A549 (cell line): ENCODE measurements around the gene GLTPD2. TPM values are rescaled to one million over a fixed set of nuclear protein-coding genes. Genes with fewer than 3 reads are reported as not detected.

Experiments
- ATAC-seq, 2 experiments: fragments of 200-7000 bp in 1 of 2; fragments of >200 bp in 1 of 2; cut with Nextera tagmentation in 1 of 2; cut with Tn5 transposase in 1 of 2; 3 replicates each; pipeline versions ENCODE4 v1.8.0 to v1.9.1; 2018 to 2020; ENCODE audit warnings: mild to moderate bottlenecking in 1 of 2, moderate library complexity in 1 of 2
- CTCF ChIA-PET: fragments of 300-600 bp; sonication (Branson Sonifier 250); formaldehyde crosslinking; extraction: SDS; loops from one replicate; lab custom pipeline; 2021; ENCODE audit warnings: antibody characterized with exemption, inconsistent platforms; lab: Yijun Ruan, JAX
- POLR2A ChIA-PET: fragments of 350-600 bp; formaldehyde crosslinking; extraction: SDS; loops from one replicate; lab custom pipeline; 2021; ENCODE audit warnings: antibody characterized with exemption, inconsistent platforms; lab: Yijun Ruan, JAX
- DNase-seq, 2 experiments: peaks; one replicate each; pipeline versions ENCODE4 v3.0.0 to v3.0.0-alpha.2; 2011 to 2016; ENCODE audit warnings: low read depth in 1 of 2, low spot score in 1 of 2
- FAIRE-seq: peaks from 2 replicates; lab custom pipeline; 2011; peaks lifted over from hg19 to GRCh38; lab: Jason Lieb, UNC
- H3K27ac ChIP-seq, 2 experiments: fragments of >200 bp; sonication (Bioruptor Twin); formaldehyde crosslinking; 3 replicates each; pipeline ENCODE4 v1.5.1; 2016 to 2017
- H3K4me1 ChIP-seq: fragments of >200 bp; sonication (Bioruptor Twin); formaldehyde crosslinking; 3 replicates; pipeline ENCODE4 v1.6.1; 2016
- H3K4me2 ChIP-seq: fragments of >200 bp; sonication (Bioruptor Twin); formaldehyde crosslinking; 3 replicates; pipeline ENCODE4 v1.6.1; 2016
- H3K4me3 ChIP-seq: fragments of >200 bp; sonication (Bioruptor Twin); formaldehyde crosslinking; 3 replicates; pipeline ENCODE4 v1.5.1; 2016
- H3K9me3 ChIP-seq: fragments of >200 bp; sonication (Bioruptor Twin); formaldehyde crosslinking; 3 replicates; pipeline ENCODE4 v1.6.1; 2016
- CBX8 ChIP-seq: fragments of 200-600 bp; sonication (generic); IDR thresholded peaks from 2 replicates; pipeline ENCODE4 v1.6.1; 2016
- EP300 ChIP-seq, 2 experiments: fragments of >200 bp; sonication (Bioruptor Twin); formaldehyde crosslinking; IDR thresholded peaks; 2 replicates in 1 of 2; 3 replicates in 1 of 2; pipeline ENCODE4 v1.6.1; 2016 to 2017
- ESRRA ChIP-seq: fragments of 150-350 bp; IDR thresholded peaks from 2 replicates; pipeline ENCODE4 v1.6.1; 2014; ENCODE audit warnings: mild to moderate bottlenecking, low read length, borderline replicate concordance
- FOSL2 ChIP-seq, 2 experiments: fragments of 450-650 bp in 1 of 2; fragments of >200 bp in 1 of 2; sonication (Bioruptor Twin) in 1 of 2; formaldehyde crosslinking; IDR thresholded peaks; 2 replicates each; pipeline versions ENCODE4 v1.5.0 to v1.6.1; 2016 to 2020; ENCODE audit warnings: mild to moderate bottlenecking in 1 of 2, moderate library complexity in 1 of 2
- FOXS1 ChIP-seq: fragments of 250-450 bp; sonication (Bioruptor Pico); IDR thresholded peaks from 2 replicates; pipeline ENCODE4 v1.5.0; 2020; ENCODE audit warnings: mild to moderate bottlenecking, moderate library complexity
- HDAC2 ChIP-seq: fragments of 200-600 bp; sonication (generic); IDR thresholded peaks from 2 replicates; pipeline ENCODE4 v1.6.1; 2016
- HEYL ChIP-seq: fragments of 250-450 bp; sonication (Bioruptor Pico); IDR thresholded peaks from 2 replicates; pipeline ENCODE4 v1.8.0; 2021; ENCODE audit warnings: mild to moderate bottlenecking, moderate library complexity
- HOXB13 ChIP-seq: fragments of 250-450 bp; sonication (Bioruptor Pico); IDR thresholded peaks from 2 replicates; pipeline ENCODE4 v1.5.0; 2020; ENCODE audit warnings: low read depth, mild to moderate bottlenecking, moderate library complexity
- KDM5A ChIP-seq: fragments of 200-600 bp; sonication (generic); IDR thresholded peaks from 2 replicates; pipeline ENCODE4 v1.6.1; 2016; ENCODE audit warnings: antibody characterized with exemption, mild to moderate bottlenecking
- MAZ ChIP-seq: fragments of 150-350 bp; IDR thresholded peaks from 2 replicates; pipeline ENCODE4 v1.6.1; 2014; ENCODE audit warnings: antibody characterized with exemption, low read depth, low read length, borderline replicate concordance
- POLR2A ChIP-seq: IDR thresholded peaks from 2 replicates; pipeline ENCODE4 v1.6.1; 2012; ENCODE audit warnings: mild to moderate bottlenecking, low read length
- RAD21 ChIP-seq, 2 experiments: fragments of >200 bp in 1 of 2; sonication (Bioruptor Twin) in 1 of 2; formaldehyde crosslinking in 1 of 2; IDR thresholded peaks in 1 of 2; conservative IDR thresholded peaks in 1 of 2; 2 replicates in 1 of 2; 3 replicates in 1 of 2; pipeline ENCODE4 v1.6.1; 2012 to 2018; ENCODE audit warnings: inconsistent platforms in 1 of 2
- RCOR1 ChIP-seq: fragments of 150-350 bp; IDR thresholded peaks from 2 replicates; pipeline ENCODE4 v1.6.1; 2014; ENCODE audit warnings: antibody characterized with exemption, low read length, low read depth
- RFX5 ChIP-seq: fragments of 450-650 bp; IDR thresholded peaks from 2 replicates; pipeline ENCODE4 v1.7.1; 2014; ENCODE audit warnings: antibody characterized with exemption, mild to moderate bottlenecking, moderate library complexity
- SMC3 ChIP-seq: fragments of >200 bp; sonication (Bioruptor Twin); formaldehyde crosslinking; IDR thresholded peaks from 3 replicates; pipeline ENCODE4 v1.6.1; 2018; ENCODE audit warnings: inconsistent platforms
- TFCP2L1 ChIP-seq: fragments of 250-450 bp; sonication (Bioruptor Pico); IDR thresholded peaks from 2 replicates; pipeline ENCODE4 v1.5.0; 2021; ENCODE audit warnings: mild to moderate bottlenecking
- TP53 ChIP-seq: fragments of 250-450 bp; sonication (Bioruptor Pico); IDR thresholded peaks from 2 replicates; pipeline ENCODE4 v1.5.0; 2021; ENCODE audit warnings: mild to moderate bottlenecking, moderate library complexity
- ZNF302 ChIP-seq: fragments of 250-450 bp; sonication (Bioruptor Pico); IDR thresholded peaks from 2 replicates; pipeline ENCODE4 v1.9.0; 2021; ENCODE audit warnings: inconsistent platforms, mild to moderate bottlenecking, moderate library complexity
- WGBS: methylation state at CpG from one replicate; pipeline ENCODE4 v1.1.6; 2017; ENCODE audit errors: missing lambda C conversion rate; 5-methylcytosine and 5-hydroxymethylcytosine counted together
- polyA plus RNA-seq, 4 experiments: library from polyadenylated mRNA; depleted of rRNA in 3 of 4; stranded (reverse); fragments of >200 nt; fragmentation: RNase III in 1 of 4; extraction: RNeasy Plus Mini Kit Qiagen cat#74134 plus additional on column Dnase treatment in 1 of 4; gene quantifications; 2 replicates in 3 of 4; 3 replicates in 1 of 4; pipeline ENCODE4 v1.2.3, GENCODE V29; 2011 to 2017
- TF ChIP-seq, protein P1 (sequence below): fragments of 250-450 bp; sonication (Bioruptor Pico); IDR thresholded peaks from 2 replicates; pipeline ENCODE4 v1.5.0; 2021; ENCODE audit warnings: mild to moderate bottlenecking, moderate library complexity, borderline replicate concordance
- TF ChIP-seq, protein P2 (sequence below): fragments of >200 bp; sonication (Bioruptor Twin); formaldehyde crosslinking; IDR thresholded peaks from 2 replicates; pipeline ENCODE4 v1.6.1; 2016
- TF ChIP-seq, protein P3 (sequence below): fragments of 450-650 bp; IDR thresholded peaks from 2 replicates; pipeline ENCODE4 v1.6.1; 2014; ENCODE audit warnings: antibody characterized with exemption
- TF ChIP-seq, protein P4 (sequence below): fragments of 250-450 bp; sonication (Bioruptor Pico); IDR thresholded peaks from 2 replicates; pipeline ENCODE4 v1.5.0; 2020; ENCODE audit warnings: low read depth, mild to moderate bottlenecking, moderate library complexity
- TF ChIP-seq, protein P5 (sequence below): fragments of 150-350 bp; IDR thresholded peaks from 2 replicates; pipeline ENCODE4 v1.6.1; 2014; ENCODE audit warnings: low read depth, mild to moderate bottlenecking, low read length
- TF ChIP-seq, protein P6 (sequence below): fragments of >200 bp; sonication (Bioruptor Twin); formaldehyde crosslinking; IDR thresholded peaks from 3 replicates; pipeline ENCODE4 v1.6.1; 2016

The GLTPD2 gene
- polyA plus RNA-seq, 2 of the 4 experiments (the other 2 are of a cell fraction), result not detected

DNA sequence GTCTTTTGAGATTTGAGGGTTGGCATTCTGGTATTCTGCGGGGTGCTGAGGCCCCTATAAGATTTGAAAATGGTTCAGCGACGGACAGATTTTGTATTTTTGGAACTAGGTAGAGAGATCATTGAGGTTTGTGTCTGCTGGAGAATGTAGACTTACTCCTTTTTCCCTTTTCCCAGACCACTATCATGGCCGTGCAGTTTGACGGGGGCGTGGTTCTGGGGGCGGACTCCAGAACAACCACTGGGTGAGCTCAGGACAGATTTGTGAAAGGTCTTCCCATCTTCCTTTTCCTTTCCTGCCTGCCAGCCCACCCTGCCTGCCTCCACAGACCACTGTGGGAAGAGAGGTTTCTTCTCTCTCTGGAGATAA, 7.8 kb downstream of the GLTPD2 start:
- CTCF ChIA-PET, result interaction anchor here (0.6 to 1.7 kb wide), 7 partner anchors 9 to 92 kb away, joined by 3 to 6 read pairs (median 3); partner anchors contain the start of gene MED11
- H3K9me3 ChIP-seq, result no peaks in the 10 kb centered on the region
- 2% methylated on average over 7 of the region's 7 CpGs for WGBS
- FAIRE-seq (no peak), ATAC-seq (peak; percentile 87 to 92)
- peak overlapping the region; percentile 76 for H3K4me2 ChIP-seq
- TF ChIP-seq, protein P1, sequence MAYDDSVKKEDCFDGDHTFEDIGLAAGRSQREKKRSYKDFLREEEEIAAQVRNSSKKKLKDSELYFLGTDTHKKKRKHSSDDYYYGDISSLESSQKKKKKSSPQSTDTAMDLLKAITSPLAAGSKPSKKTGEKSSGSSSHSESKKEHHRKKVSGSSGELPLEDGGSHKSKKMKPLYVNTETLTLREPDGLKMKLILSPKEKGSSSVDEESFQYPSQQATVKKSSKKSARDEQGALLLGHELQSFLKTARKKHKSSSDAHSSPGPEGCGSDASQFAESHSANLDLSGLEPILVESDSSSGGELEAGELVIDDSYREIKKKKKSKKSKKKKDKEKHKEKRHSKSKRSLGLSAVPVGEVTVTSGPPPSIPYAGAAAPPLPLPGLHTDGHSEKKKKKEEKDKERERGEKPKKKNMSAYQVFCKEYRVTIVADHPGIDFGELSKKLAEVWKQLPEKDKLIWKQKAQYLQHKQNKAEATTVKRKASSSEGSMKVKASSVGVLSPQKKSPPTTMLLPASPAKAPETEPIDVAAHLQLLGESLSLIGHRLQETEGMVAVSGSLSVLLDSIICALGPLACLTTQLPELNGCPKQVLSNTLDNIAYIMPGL, result no peak
- TF ChIP-seq, protein P2, sequence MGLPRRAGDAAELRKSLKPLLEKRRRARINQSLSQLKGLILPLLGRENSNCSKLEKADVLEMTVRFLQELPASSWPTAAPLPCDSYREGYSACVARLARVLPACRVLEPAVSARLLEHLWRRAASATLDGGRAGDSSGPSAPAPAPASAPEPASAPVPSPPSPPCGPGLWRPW, result no peak
- TF ChIP-seq HDAC2 (no peak), CBX8 (no peak), HOXB13 (CRISPR knock-in tag) (no peak), FOXS1 (CRISPR knock-in tag) (no peak), RAD21 (conservative IDR thresholded peaks at IDR 0.05 in 1 of 2, IDR thresholded peaks at IDR 0.05 in 1 of 2) (no peak)
- TF ChIP-seq, all 56 proteins: peak for 0
- POLR2A ChIA-PET, result interaction anchor here (0.9 to 1.7 kb wide), 10 partner anchors 11 to 171 kb away, joined by 3 to 31 read pairs (median 4); partner anchors contain the start of genes ARRB2, C17orf107, MED11 and MINK1
- peak; percentile 65 to 92 for DNase-seq
- H3K4me3 ChIP-seq, result peak overlapping the region; percentile 92
- H3K27ac ChIP-seq, result peak overlapping the region; percentile 84 to 89
- H3K4me1 ChIP-seq, result peaks cover 7% of the 10 kb centered on the region; the same call in 2 of the 3 replicates

DNA sequence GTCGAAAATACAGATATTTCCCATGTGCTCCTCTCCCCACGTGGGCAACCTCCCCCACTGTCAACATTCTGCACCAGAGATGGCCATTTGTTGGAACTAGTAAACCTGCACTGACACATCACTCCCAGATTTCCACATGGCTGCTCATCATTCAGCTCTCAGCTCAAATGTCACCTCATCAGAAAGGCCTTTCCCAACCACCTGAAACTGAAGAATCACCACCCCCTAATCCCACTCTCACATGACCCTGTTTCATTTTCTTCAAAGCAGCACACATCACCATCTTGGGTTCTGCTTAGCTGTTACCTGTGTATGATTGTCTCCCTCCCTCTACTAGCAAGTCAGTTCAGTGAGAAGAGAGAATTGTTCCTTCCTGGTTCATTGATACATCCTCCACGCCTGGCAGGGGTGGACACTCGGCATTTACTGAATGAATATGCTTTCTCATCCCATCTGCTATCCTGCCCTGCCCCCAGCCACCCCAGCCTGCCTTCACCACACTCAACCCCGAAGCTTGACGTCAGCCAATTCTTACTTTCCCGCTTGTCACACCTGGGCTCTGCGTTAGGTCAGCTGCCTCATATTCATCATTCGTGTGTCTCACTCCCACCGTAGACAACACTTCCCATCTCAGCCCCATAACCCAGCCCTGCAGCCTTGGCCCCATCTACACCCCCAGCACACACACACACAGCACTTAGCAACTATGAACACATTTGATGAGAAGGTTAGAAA, 11.9 kb downstream of the GLTPD2 start:
- WGBS, result 67% methylated on average over 10 of the region's 10 CpGs
- ChIA-PET POLR2A (no interaction called here), CTCF (interaction anchor here (1.0 to 5.5 kb wide), 8 partner anchors 8 to 90 kb away, joined by 3 to 38 read pairs (median 4); partner anchors contain the start of genes GLTPD2 and MED11)
- FAIRE-seq, result peak; percentile 39
- Histone ChIP-seq H3K4me1 (peaks cover 7% of the 10 kb centered on the region; the same call in 2 of the 3 replicates), H3K9me3 (no peaks in the 10 kb centered on the region), H3K27ac (no peak overlapping the region), H3K4me2 (no peak overlapping the region), H3K4me3 (no peak overlapping the region)
- ATAC-seq, result no peak
- TF ChIP-seq EP300 (IDR thresholded peaks at IDR 0.05) (no peak), POLR2A (no peak), SMC3 (no peak), RCOR1 (no peak), TFCP2L1 (CRISPR knock-in tag) (no peak), RFX5 (no peak), KDM5A (no peak)
- TF ChIP-seq, protein P3, sequence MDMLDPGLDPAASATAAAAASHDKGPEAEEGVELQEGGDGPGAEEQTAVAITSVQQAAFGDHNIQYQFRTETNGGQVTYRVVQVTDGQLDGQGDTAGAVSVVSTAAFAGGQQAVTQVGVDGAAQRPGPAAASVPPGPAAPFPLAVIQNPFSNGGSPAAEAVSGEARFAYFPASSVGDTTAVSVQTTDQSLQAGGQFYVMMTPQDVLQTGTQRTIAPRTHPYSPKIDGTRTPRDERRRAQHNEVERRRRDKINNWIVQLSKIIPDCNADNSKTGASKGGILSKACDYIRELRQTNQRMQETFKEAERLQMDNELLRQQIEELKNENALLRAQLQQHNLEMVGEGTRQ, result no peak
- TF ChIP-seq, protein P4, sequence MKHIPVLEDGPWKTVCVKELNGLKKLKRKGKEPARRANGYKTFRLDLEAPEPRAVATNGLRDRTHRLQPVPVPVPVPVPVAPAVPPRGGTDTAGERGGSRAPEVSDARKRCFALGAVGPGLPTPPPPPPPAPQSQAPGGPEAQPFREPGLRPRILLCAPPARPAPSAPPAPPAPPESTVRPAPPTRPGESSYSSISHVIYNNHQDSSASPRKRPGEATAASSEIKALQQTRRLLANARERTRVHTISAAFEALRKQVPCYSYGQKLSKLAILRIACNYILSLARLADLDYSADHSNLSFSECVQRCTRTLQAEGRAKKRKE, result no peak
- DNase-seq, result no peak

DNA sequence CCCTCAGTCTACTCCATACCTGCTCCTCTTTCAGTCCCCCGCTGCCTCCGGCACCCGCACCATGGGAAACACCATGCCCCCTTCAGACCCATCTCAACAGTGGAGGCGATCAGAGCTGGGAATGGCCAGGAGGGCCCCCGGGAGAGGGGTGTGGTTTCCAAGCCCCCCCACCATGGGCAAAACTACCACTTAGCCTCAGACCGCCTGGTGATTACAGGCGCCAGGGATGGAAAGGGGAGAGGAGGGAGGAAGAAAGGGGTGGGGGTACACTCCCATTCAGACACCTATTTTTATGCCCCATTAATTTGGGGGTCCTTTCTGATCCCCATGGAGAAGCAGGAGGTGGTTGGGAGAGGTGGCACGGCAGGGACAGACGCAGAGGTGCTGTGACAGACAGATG, 13.5 kb downstream of the GLTPD2 start, which contains the start of gene C17orf114:
C17orf114 (minus strand) TSS at position 101 of the 400 bp plus-strand sequence.
- H3K4me1 ChIP-seq, result peaks cover 6% of the 10 kb centered on the region; the same call in 2 of the 3 replicates
- FAIRE-seq, result no peak
- no peaks in the 10 kb centered on the region for H3K9me3 ChIP-seq
- H3K4me2 ChIP-seq, result no peak within 1 kb of the TSS
- no peak for ATAC-seq
- ChIA-PET CTCF (interaction anchor here (0.6 to 5.5 kb wide), 3 partner anchors 13 to 497 kb away, joined by 3 to 38 read pairs (median 5); partner anchors contain the start of genes GLTPD2 and MED11), POLR2A (no interaction called here)
- WGBS, result 87% methylated on average over 9 of the region's 9 CpGs
- H3K4me3 ChIP-seq, result no peak within 1 kb of the TSS
- H3K27ac ChIP-seq, result no peak within 1 kb of the TSS
- no peak for DNase-seq
- TF ChIP-seq, protein P5, sequence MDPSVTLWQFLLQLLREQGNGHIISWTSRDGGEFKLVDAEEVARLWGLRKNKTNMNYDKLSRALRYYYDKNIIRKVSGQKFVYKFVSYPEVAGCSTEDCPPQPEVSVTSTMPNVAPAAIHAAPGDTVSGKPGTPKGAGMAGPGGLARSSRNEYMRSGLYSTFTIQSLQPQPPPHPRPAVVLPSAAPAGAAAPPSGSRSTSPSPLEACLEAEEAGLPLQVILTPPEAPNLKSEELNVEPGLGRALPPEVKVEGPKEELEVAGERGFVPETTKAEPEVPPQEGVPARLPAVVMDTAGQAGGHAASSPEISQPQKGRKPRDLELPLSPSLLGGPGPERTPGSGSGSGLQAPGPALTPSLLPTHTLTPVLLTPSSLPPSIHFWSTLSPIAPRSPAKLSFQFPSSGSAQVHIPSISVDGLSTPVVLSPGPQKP, result no peak
- TF ChIP-seq MAZ (no peak), HEYL (no peak), ESRRA (no peak), FOXS1 (CRISPR knock-in tag) (no peak), ZNF302 (no peak), FOSL2 (IDR thresholded peaks at IDR 0.05) (no peak), FOSL2 (CRISPR knock-in tag; IDR thresholded peaks at IDR 0.05) (no peak), RAD21 (conservative IDR thresholded peaks at IDR 0.05 in 1 of 2, IDR thresholded peaks at IDR 0.05 in 1 of 2) (no peak), TP53 (CRISPR knock-in tag) (no peak), POLR2A (no peak)
- TF ChIP-seq, protein P1, result no peak
- TF ChIP-seq, protein P6, sequence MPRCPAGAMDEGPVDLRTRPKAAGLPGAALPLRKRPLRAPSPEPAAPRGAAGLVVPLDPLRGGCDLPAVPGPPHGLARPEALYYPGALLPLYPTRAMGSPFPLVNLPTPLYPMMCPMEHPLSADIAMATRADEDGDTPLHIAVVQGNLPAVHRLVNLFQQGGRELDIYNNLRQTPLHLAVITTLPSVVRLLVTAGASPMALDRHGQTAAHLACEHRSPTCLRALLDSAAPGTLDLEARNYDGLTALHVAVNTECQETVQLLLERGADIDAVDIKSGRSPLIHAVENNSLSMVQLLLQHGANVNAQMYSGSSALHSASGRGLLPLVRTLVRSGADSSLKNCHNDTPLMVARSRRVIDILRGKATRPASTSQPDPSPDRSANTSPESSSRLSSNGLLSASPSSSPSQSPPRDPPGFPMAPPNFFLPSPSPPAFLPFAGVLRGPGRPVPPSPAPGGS, result no peak
